Lower leg skin (tissue), 3 donors: Measurements from ENCODE around the gene LAPTM4A.

Source experiments
- CTCF ChIP-seq, 3 donors: fragments of 450-650 bp; IDR thresholded peaks; one replicate each; pipeline ENCODE4 v1.5.1; 2016; ENCODE audit warnings: antibody characterized with exemption in 3 of 3, mild to moderate bottlenecking in 3 of 3, moderate library complexity in 2 of 3
- POLR2A ChIP-seq, 2 donors: fragments of 450-650 bp; IDR thresholded peaks; one replicate each; pipeline ENCODE4 v1.6.1; 2016 to 2017; ENCODE audit warnings: antibody characterized with exemption in 2 of 2, mild to moderate bottlenecking in 1 of 2, moderate library complexity in 1 of 2

DNA sequence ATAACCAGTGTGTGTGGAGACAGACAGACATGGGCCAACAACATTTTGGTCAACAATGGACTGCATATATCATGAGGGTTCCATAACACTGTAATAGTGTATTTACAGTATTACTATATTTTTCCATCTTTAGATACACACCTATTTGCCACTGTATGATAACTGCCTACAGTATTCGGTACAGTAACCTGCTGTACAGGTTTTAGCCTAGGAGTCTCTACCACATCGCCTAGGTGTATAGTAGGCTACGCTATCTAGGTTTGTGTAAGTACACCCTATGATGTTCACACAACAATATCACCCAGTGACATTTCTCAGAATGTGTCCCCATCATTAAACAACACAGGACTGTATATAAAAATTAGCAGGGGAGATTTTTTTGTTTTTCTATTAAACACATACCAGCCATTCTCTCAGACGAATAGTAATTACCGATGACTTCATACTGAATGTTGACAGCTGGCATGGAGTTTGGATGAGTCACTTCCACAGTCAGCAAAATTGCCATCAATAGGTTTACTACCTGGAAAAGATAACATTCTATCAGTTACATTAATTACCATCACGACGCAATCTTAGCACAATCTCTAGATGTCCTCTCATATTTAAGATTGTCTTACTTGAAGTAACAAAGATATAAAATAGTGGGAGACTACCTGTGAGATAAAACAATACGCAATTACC, 10.8 kb downstream of the LAPTM4A start:
- TF ChIP-seq CTCF (IDR thresholded peaks at IDR 0.05) (no peak), POLR2A (IDR thresholded peaks at IDR 0.05) (no peak)
